ENCODE results near the gene VIPR1.

VIPR1 gene

GRCh38 chr3:42533161-42533897, 30.9 kb downstream of the VIPR1 start:
- TF ChIP-seq TAF1 (IDR thresholded peaks at IDR 0.05; ENCODE audit: borderline replicate concordance, insufficient read depth, low read length) (no peak), SIN3A (IDR thresholded peaks at IDR 0.05; ENCODE audit: borderline replicate concordance, insufficient read depth, low read length) (no peak), REST (IDR thresholded peaks at IDR 0.05; ENCODE audit: insufficient read depth in 1 of 2, low read depth in 2 of 2, low read length in 2 of 2) (no peak), POLR2AphosphoS5 (IDR thresholded peaks at IDR 0.05; ENCODE audit: low read depth, low read length) (no peak), FOXP2 (optimal IDR thresholded peaks at IDR 0.05; ENCODE audit: borderline replicate concordance, extremely low read depth, extremely low read length, insufficient read depth) (no peak)

- TF ChIP-seq TAF1 (IDR thresholded peaks at IDR 0.05; ENCODE audit: borderline replicate concordance, insufficient read depth, low read length) (no peak), FOXP2 (optimal IDR thresholded peaks at IDR 0.05; ENCODE audit: borderline replicate concordance, extremely low read depth, extremely low read length, insufficient read depth) (no peak), SIN3A (IDR thresholded peaks at IDR 0.05; ENCODE audit: borderline replicate concordance, insufficient read depth, low read length) (no peak), POLR2AphosphoS5 (IDR thresholded peaks at IDR 0.05; ENCODE audit: low read depth, low read length) (no peak), REST (IDR thresholded peaks at IDR 0.05; ENCODE audit: insufficient read depth in 1 of 2, low read depth in 2 of 2, low read length in 2 of 2) (no peak)
Measured at GRCh38 chr3:42535981-42536784, 33.7 kb downstream of the VIPR1 start.

- TF ChIP-seq REST (IDR thresholded peaks at IDR 0.05; ENCODE audit: insufficient read depth in 1 of 2, low read depth in 2 of 2, low read length in 2 of 2) (no peak), FOXP2 (optimal IDR thresholded peaks at IDR 0.05; ENCODE audit: borderline replicate concordance, extremely low read depth, extremely low read length, insufficient read depth) (no peak)
Measured at GRCh38 chr3:42537350-42537749, 34.9 kb downstream of the VIPR1 start.

GRCh38 chr3:42539871-42540714, 37.6 kb downstream of the VIPR1 start:
- TF ChIP-seq REST (IDR thresholded peaks at IDR 0.05; ENCODE audit: insufficient read depth in 1 of 2, low read depth in 2 of 2, low read length in 2 of 2): no peak
- no peak for TF ChIP-seq FOXP2 (optimal IDR thresholded peaks at IDR 0.05; ENCODE audit: borderline replicate concordance, extremely low read depth, extremely low read length, insufficient read depth)
- no peak for TF ChIP-seq POLR2AphosphoS5 (IDR thresholded peaks at IDR 0.05; ENCODE audit: low read depth, low read length)
